ENCODE results near the gene ARIH1.
"Not testable (repeated sequence)": the region's sequence is repeated elsewhere in the genome, so short reads cannot be mapped to it uniquely, and the experiment has no call there.

GRCh38 chr15:72642271-72642670 is 168.1 kb downstream of the ARIH1 start:
- TF ChIP-seq CTCF (conservative IDR thresholded peaks at IDR 0.05); ZFX (IDR thresholded peaks at IDR 0.05): not testable (repeated sequence)

All from C4-2B (cell line).